ENCODE data around the gene ZFR.
"Not testable (repeated sequence)": the region's sequence is repeated elsewhere in the genome, so short reads cannot be mapped to it uniquely, and the experiment has no call there.

Gene ZFR

DNA sequence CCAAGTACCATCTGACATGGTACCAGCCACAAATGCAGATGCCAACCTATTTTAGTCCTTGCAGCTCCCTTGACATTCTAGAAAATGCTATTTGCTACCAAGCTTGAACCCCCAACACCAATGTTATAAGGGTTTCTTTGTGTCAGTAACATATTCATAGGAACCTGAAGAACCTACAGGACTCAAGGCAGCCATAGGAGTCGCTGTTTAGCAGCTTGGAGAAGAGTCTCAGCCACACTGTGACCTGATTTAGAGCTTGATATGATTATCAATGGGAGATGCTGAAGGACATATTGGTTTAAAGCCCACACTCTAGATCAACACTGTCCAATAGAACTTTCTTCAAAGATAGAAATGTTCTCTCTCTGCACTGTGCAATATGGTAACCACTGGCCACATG, 6.4 kb upstream of the ZFR start:
- DNase-seq (ENCODE audit: low read depth in 2 of 2): no peak

DNA sequence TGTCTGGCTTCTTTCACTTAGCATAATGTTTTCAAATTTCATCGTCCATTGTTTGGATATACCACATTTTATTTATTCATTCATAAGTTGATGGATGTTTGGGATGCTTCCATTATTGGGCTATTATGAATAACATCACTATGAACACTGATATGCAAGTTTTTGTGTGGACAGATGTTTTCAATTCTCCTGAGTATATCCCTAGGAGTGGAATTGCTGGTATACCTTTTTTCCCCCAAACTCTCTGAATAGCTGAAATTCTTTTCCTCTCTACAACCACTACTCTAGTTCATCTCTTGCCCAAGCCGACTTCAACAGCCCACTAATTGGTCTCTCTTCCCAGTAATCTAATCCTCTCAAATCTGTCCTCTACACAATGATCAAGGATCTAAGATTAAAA, 4.7 kb upstream of the ZFR start:
- DNase-seq (ENCODE audit: low read depth in 2 of 2): no peak

DNA sequence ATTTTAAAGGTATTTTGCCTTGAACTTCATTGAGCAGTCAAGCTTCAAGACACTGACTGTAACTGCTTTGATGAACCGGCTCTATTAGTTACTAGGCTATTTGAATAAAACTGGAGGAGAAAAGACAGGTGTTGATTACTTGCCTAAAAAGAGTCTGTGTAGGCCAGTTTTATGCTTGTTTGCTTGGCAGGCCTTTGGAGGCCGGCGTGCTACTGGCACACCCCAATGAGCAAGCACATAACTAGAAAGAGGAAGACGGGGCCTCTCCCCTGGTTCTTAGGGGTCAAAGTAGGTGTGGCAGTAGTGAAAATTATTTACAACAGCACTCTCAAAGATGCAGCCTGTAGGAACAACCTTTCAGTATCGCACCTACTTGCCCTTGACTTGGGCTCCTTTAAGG, 2.1 kb upstream of the ZFR start:
- no peak for DNase-seq (ENCODE audit: low read depth in 2 of 2)

DNA sequence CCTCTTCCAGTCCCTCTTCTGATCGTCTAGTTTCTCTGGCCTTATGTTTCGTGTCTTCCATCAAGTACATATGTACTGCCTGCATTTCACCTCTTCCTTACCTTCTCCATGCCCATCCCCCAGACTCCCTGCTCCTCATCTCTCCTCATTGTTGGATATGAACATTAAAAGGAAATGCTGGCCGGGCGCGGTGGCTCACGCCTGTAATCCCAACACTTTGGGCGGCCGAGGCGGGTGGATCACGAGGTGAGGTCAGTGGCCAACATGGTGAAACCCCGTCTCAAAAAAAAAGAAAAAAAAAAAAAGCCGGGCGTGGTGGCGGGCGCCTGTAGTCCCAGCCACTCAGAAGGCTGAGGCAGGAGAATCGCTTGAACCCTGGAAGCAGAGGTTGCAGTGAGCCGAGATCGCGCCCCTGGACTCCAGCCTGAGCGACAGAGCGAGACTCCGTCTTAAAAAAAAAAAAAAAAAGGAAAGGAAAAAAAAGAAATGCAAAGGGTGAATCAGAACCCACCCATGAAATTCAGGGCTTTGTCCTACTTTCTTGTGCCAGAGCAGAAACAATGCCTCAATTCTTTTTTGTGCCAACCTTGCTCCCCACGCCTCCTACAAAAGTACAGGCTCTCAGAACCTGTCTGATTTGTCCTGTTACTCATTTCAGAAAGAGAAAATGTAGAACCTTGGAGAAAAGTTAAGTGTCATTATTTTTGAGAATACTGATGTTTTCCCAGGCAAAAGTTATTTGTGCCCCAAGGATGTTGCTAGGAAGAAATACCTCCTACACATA, 1.5 kb upstream of the ZFR start:
- no peak for DNase-seq (ENCODE audit: low read depth in 2 of 2)

DNA sequence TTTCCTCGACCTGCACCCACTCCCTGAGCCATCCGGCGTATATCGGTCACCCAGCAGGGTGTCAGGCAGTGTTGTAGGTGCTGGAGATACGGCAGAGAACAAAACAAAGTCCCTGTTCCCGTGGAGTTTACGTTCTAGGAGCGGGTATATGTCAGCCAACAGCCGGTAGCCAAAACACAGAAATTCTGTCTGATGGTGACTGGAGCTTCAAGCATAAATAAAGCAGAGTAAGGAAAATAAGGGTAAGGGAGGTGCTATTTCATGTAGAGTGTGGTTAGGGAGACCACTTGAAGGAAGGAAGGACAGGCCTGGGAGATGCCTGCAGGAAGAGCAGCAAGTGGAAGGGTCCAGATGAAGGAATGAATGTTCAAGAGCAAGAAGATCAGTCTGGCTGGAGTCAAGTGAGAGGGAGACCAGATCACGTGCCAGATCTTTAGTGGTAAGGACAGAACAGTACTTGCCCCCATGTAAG, 783 bp upstream of the ZFR start:
- no peak for DNase-seq (ENCODE audit: low read depth in 2 of 2)

DNA sequence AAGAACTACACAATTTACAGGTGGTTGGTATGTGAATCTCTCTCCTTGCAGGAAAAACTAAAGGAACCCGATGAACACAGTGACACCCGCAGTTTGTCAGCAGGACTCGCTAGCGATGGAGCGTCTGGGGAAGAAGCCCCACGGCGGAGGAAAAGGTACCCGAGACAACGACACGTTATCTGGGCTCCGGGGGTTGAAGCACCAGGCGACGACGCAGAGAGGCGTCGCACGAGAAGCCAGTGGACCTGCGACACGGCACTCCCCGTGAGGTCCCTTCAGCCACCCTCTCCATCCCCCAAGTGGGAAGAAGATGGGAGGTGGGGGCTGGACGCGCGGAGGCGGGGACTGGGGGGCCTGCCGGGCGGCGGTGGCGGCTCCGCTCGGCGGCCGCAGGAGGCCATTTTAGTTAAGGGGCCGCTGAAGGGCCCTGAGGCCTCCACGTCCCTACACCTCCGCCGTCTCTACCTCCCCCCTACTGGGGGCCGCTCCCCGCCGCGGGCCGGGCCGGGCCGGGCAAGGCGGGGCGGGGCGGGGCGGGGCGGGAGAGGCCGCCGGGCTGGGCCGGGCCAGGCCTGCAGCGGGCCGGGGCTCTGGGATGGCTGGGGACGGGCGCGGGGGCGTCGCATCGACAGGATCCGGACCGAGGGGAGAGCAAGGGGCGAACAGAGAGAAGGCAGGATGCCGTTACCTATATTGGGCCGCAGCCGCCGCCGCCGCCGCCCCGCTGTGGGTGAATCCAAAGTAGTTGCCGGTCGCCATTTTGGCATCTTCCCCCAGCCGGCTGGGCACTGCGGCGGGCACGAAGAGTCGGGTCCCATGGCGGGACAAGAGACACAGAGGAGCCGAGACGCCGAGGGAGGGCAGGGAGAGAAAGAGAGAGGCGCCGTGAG, 754 bp downstream of the ZFR start:
- peak; percentile 7 to 28 for DNase-seq (ENCODE audit: low read depth in 2 of 2)

DNA sequence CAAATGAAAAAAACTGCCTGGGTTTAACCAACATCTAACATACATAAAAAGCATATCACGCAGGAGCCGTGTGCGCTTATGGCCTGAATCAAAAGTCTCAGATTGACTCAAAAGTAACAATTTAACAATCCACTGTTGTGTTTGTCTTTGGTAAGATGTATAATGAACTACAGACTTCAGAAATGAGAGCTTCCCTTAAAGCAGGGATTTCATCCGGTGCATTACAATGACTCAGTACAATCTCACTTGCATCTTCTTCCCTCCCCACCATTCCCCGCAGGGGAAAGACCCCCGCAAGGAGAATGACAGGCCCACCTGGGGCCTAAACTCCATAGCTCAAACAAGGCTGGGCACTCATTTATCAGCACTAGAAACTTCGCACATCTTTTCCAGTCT, 1.4 kb downstream of the ZFR start:
- no peak for DNase-seq (ENCODE audit: low read depth in 2 of 2)

DNA sequence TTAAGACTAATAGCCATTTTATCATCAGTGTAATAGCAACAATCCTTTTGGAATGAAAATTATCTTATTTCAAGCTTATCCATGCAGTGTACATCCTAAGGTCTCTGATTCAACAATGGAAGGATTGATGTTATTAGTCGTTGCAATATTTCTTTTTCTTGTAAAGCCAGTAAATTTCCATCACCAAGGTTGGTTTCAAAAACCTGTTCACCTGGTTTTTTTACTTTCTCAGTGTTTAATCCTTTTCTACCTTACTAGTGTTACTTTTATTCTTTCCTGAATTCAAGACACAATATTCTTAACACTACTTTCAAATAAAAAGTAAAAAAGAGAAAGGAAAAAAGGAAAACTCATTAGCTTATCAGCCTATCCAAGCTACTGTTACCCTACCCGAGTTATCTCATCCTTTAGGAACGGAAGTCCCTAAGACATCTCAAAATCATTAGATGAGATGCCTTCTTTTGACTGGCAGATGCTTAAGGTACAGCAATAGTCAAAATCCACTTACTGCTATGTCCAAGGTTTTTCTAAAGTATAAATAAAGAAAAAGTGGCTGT, 5.4 kb downstream of the ZFR start:
- no peak for DNase-seq (ENCODE audit: low read depth in 2 of 2)

DNA sequence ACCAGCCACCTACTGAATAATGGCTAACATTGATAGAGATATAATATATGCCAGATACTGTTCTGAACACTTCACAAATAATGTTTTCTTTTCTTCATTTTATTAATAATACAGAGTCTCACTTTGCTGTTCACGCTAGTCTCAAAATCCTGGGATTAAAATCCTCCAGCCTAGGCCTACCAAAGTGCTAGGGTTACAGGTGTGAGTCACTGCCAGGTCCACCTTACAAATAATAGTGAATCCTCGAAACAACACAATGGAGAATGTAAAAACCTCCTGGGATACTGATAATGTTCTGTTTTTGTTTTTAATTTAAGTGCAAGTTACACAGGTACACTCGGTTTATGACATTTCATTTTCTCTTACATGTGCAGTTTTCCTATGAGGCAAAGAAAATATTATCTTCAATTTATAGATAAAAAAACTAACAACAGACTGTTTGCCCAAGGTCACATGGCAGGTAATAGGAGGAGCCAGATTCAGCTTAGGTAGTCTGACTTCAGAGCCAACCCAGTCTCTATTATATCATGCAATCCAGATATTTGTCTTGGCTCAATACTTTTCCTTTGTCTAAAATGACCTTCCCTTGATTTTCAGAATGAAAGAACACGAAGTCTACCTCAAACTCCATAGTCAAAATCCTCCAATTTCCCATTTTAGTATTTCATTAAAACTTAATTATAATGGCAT, 7.8 kb downstream of the ZFR start:
- DNase-seq (ENCODE audit: low read depth in 2 of 2): no peak

DNA sequence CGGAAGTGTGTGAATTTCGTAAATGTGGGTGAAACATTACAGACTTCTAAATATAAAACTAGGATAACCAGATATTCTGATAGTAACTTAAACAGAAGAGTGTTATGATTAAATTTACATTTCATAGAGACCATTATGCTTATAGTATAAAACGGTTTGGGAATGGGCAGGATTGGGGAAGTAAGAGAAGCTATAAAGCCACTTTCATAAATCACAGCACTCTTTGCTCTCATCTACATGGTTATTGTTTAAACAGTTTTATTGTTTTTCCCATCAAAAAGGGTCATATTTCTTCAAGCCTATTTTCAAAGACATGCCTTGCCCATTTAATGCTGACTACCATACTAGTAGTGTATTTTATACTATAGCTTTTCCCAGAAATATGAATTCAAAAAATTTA, 9.2 kb downstream of the ZFR start:
- DNase-seq (ENCODE audit: low read depth in 2 of 2): no peak

DNA sequence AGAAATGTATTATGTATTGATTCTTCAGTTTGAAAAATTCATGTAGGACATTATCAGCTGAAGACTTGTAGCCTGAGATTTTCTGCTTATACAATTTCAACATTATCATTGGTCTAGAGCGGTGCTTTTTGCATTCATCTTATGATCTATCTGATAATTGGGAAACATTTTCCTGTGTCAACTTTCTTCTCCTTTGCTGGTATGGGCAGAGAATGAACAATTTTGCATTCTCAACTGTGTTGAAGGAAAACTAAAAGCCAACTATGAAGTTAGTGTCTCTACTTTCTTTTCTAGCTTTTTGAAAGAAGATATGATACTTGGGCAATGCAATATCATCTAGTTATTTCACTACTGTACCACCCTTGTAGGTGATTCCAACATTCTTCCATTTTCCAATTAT, 10.3 kb downstream of the ZFR start:
- DNase-seq (ENCODE audit: low read depth in 2 of 2): no peak

DNA sequence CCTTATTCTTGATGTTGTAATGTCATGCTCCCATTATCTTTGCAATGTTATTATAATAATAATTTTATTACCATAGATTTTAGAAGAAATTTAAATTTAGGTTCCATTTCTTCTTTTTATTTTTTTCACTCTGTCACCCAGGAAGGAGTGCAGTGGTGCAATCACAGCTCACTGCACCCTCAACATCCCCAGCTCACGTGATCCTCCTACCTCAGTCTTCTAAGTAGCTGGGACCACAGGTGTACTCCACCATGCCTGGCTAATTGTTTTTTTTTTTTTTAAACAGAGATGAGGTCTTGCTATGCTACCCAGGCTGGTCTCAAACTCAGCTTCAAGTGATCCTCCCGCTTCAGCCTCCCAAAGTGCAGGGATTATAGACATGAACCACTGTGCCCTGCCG, 11.9 kb downstream of the ZFR start:
- no peak for DNase-seq (ENCODE audit: low read depth in 2 of 2)

DNA sequence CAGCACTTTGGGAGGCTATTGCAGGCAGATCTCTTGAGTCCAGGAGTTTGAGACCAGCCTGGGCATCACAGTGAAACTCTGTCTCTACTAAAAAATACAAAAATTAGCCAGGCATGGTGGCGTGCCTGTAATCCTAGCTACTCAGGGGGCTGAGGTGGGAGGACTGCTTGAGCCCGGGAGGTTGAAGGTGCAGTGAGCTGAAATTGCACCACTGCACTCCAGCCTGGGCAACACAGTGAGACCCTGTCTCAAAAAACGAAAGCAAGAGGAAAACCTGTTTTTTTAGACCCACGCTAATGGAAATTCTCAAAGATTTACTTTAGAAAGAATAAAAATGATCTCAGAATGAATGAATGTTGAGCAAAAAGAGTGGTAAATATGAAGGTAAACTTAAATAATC, 13.7 kb downstream of the ZFR start:
- DNase-seq (ENCODE audit: low read depth in 2 of 2): not testable (repeated sequence)

DNA sequence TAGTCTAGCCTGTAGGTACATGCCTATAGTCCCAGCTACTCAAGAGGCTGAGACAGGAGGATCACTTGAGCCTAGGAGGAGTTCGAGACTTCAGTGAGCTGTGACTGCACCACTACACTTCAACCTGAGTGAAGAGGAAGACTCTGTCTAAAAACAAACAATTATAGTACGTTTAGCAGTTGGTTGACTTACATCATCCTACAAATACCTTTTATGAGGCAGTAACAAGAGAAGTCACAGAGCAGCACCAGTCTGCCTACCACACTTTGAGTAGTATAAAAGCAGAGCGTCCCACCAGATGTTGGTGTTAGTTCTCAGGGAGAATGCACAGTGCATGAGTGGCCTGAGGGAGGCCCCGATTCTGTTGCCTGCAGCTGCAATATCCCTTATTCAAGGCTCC, 16.1 kb downstream of the ZFR start:
- no peak for DNase-seq (ENCODE audit: low read depth in 2 of 2)

DNA sequence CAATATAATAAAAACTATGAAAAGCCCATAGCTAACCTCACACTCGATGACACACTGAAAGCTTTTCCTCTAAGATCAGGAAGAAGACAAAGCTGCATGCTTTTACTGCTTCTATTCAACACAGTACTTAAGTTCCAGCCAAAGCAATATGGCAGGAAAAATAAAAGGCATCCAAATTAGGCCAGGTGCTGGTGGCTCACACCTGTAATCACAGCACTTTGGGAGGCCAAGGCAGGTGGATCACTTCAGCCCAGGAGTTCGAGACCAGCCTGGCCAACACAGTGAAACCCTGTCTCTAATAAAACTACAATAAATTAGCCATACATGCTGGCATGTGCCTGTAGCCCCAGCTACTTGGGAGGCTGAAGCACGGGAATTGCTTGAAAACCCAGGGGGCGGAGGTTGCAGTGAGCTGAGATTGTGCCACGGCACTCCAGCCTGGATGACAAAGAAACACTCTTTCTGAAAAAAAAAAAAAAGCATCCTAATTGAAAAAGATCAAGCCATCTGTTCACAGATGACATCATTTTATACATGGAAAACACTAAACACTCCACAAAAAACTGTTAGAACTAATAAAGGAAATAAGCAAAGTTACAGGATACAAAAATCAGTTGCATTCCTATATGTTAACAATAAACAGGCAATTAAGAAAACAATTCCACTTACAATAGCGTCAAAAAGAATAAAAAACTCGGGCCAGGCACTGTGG, 17.9 kb downstream of the ZFR start:
- no peak for DNase-seq (ENCODE audit: low read depth in 2 of 2)

DNA sequence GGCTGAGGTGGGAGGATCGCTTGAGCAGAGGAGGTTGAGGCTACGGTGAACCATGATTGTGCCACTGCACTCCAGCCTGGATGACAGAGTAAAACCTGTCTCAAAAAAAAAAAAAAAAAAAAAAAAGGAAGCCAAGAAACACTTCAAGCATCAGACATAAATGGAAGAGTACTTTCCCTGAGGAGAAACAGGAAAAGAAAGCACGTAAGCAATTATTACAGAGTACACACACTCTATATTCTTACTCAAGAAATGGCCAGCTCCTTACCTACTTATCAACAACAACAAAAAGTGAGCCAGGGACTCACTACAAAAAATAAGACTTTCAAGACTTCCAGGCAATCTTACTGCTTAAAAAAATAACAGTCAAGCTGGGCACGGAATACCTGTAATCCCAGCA, 21.8 kb downstream of the ZFR start:
- no peak for DNase-seq (ENCODE audit: low read depth in 2 of 2)

DNA sequence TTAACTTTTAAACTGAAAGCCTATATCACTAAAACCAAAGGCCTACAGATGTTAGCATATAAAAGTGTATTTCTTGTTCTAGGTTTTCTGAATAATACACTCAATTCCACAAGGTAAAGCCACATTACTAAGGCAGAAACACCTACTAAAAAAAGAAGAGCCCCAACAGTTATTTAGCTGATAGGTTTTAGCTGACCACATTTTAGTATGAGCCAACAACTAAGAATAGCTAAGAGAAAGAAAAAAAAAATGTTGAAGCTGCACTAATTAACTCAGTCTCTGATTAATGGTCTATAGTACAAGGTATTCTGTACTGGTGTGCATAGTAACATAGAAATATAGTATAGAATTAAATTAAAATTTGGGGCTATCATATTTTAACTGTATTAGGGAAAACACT, 23.5 kb downstream of the ZFR start:
- DNase-seq (ENCODE audit: low read depth in 2 of 2): no peak

DNA sequence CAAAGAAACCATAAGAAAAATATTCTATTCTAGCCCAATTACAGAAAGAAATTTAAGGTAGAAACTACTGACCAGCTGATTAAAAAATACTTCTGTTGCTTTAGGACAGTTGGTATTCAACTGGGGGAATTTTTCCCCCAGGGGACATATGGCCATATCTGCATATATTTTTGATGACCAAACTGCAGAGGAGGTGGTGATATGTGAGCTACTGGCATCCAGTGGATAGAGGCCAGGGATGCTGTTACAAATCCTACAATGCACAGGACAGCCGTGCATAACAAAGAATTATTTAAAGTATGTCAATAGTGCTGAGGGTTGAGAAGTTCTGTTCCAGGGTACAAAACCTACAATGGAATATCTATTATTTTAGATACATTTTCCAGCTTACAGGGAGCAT, 24.0 kb downstream of the ZFR start:
- no peak for DNase-seq (ENCODE audit: low read depth in 2 of 2)

DNA sequence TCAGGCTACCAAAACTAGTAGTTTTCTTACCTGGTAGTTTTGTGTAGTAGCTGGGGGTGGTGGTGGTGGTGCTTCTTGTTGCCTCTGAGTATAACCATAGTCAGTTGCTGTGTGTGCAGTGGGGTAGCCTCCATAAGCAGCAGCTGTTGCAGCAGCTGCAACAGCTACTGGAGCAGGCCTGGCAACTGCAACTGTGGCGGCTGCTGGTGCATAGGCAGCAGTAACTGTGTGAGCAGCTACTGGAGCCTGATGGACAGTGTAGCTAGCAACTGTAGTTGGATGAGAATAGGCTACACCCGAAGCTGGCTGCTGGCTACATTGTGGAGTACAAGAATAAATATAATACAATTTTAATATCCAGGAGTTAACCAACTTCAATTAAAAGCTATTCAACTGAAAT, 24.7 kb downstream of the ZFR start:
- no peak for DNase-seq (ENCODE audit: low read depth in 2 of 2)

DNA sequence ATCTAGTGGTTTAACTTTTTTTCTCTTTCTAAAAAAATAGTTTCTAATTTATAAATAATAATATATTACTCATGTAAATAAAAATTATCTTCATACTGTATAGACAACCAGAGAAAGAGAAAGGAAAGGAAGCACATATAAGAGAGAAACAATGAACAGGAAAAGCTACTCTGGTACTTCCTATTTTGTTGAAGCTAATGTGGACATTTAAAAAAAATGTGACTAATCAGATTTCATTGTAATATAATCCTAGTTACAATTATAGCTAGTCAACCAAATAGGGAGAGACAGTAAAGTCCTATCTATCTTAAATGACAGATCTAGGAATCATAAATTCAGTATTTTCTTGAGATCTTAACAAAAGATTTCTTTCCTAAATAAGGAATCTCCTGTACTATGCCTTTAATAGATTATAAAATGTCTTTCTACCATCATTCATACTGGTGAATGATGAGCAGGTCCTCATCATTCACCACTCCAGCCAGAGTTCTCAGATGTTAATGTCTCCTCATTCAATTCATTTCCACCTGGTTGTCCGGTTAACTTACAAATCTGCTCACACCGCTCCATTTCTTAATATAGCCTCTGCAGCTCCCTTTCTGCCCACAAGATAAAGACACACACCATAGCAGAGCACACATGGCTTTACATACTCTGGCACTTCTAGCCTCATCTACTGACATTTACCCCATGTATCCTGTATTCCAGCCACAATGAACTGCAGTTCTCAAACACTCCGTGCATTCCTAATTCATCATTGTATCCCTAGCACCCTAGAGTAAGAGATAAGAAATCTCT, 30.9 kb downstream of the ZFR start:
- DNase-seq (ENCODE audit: low read depth in 2 of 2): no peak

DNA sequence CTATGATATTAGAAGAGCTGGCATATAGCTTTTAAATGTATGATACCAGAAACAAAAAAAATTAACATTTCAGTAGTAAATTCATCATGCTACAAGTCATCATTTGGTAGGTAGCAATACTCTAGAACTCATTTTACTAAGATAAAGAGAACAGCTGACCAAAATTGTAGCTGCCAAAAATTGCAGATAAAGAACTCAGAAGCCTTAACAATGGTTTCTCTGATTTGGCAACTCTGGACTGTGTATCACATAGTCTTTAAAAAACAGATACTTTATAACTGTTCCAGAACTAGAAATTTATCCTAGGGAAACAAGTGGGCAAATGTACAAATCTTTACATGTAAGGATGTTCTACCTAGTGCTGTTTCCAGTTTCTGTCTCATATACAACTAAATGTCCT, 33.9 kb downstream of the ZFR start:
- DNase-seq (ENCODE audit: low read depth in 2 of 2): no peak

Measured in stimulated activated CD8-positive, alpha-beta memory T cell treated with anti-CD3 and anti-CD28 coated beads, Interleukin-7, amount 100 ng/mL, for 1 hour (primary cell).